ENCODE data around the gene EMC10. TPM values are rescaled to one million over a fixed set of nuclear protein-coding genes. Genes with fewer than 3 reads are reported as not detected.
"Not testable (repeated sequence)": the region's sequence is repeated elsewhere in the genome, so short reads cannot be mapped to it uniquely, and the experiment has no call there.

The EMC10 gene
- total and polyA plus RNA-seq, 8 donors: 72.3 to 157 (median 90.8) TPM

DNA sequence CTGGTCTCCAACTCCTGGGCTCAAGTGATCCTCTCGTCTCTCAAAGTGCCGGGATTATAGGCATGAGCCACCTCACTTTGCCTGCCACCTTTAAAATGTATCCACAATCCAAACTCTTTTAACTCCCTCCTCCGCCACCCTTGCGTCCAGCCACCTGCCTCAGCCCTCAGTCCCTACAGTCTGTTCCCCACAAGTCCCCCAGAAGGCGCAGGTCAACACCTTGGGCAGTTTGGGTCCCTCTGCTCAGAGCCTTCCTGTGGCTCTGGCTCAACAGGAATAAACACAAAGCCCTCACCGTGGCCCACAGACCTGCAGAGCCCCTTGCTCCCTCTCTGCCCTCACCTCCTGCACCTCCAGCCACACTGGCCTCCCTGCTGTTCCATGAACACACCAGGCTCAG, 7.5 kb upstream of the EMC10 start:
- TF ChIP-seq, protein P1, sequence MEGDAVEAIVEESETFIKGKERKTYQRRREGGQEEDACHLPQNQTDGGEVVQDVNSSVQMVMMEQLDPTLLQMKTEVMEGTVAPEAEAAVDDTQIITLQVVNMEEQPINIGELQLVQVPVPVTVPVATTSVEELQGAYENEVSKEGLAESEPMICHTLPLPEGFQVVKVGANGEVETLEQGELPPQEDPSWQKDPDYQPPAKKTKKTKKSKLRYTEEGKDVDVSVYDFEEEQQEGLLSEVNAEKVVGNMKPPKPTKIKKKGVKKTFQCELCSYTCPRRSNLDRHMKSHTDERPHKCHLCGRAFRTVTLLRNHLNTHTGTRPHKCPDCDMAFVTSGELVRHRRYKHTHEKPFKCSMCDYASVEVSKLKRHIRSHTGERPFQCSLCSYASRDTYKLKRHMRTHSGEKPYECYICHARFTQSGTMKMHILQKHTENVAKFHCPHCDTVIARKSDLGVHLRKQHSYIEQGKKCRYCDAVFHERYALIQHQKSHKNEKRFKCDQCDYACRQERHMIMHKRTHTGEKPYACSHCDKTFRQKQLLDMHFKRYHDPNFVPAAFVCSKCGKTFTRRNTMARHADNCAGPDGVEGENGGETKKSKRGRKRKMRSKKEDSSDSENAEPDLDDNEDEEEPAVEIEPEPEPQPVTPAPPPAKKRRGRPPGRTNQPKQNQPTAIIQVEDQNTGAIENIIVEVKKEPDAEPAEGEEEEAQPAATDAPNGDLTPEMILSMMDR (IDR thresholded peaks at IDR 0.05): no peak
- ATAC-seq (no peak), DNase-seq (peak in 1 of 4 donors; percentile 40)
- H3K9me3 ChIP-seq: no peaks in the 10 kb centered on the region
- H3K4me1 ChIP-seq: no peaks in the 10 kb centered on the region
- no peaks in the 10 kb centered on the region for H3K36me3 ChIP-seq
- peaks cover 0 to 5% of the 10 kb centered on the region in 2 donors for H3K27me3 ChIP-seq
- H3K4me3 ChIP-seq: no peak overlapping the region
- intact Hi-C loops (cut with DNase I): no loop called here
- H3K27ac ChIP-seq: no peak overlapping the region

DNA sequence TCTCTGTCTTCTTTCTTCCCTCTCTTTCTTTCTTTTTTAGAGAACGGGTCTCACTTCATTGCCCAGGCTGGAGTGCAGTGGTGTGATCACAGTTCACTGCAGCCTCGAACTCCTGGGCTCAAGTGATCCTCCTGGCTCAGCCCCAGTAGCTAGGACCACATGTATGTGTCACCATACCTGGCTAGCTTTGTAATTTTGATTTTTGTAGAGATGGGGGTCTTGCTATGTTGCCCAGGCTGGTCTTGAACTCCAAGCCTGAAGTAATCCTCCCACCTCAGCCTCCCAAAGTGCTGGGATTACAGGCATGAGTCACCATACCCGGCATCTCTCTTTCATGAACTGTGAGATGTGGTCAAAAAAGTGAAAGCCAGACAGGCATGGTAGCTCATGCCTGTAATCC, 3.0 kb upstream of the EMC10 start:
- H3K27ac ChIP-seq; ATAC-seq; H3K27me3 ChIP-seq; H3K36me3 ChIP-seq; DNase-seq; H3K4me3 ChIP-seq; intact Hi-C loops (cut with DNase I); H3K9me3 ChIP-seq: not testable (repeated sequence)
- H3K4me1 ChIP-seq: peaks cover 9 to 16% of the 10 kb centered on the region in 2 donors

DNA sequence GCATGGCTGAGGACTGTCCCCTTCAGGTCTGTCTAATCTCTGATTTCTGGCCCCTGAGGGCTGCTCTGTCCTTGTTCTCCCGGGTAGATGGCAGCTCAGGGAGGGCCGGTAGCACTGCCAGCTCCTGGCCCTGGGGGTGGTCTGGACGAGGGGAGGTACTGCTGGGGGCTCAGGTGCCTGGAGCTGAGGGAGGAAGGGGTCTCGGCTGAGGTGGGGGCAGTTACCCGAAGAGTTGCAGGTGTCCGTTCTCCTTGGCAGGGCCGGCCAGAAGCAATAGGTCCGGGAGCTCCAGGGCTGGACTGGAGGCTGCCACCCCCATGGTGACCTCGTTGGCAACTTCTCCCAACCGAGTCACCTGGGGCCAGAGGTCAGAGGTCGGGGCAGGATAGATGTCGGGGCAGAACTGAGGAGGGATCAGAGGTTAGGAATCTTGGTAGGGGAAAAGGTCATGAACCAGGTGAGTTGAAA, 1.2 kb upstream of the EMC10 start:
- Histone ChIP-seq H3K27me3 (no peaks in the 10 kb centered on the region), H3K4me1 (peaks cover 9 to 18% of the 10 kb centered on the region in 2 donors), H3K27ac (no peak overlapping the region), H3K9me3 (no peaks in the 10 kb centered on the region), H3K36me3 (peaks cover 0 to 20% of the 10 kb centered on the region in 2 donors), H3K4me3 (no peak overlapping the region)
- intact Hi-C loops (cut with DNase I): no loop called here
- ATAC-seq: no peak
- TF ChIP-seq, protein P1 (IDR thresholded peaks at IDR 0.05): no peak
- DNase-seq: peak in 1 of 4 donors; percentile 50

DNA sequence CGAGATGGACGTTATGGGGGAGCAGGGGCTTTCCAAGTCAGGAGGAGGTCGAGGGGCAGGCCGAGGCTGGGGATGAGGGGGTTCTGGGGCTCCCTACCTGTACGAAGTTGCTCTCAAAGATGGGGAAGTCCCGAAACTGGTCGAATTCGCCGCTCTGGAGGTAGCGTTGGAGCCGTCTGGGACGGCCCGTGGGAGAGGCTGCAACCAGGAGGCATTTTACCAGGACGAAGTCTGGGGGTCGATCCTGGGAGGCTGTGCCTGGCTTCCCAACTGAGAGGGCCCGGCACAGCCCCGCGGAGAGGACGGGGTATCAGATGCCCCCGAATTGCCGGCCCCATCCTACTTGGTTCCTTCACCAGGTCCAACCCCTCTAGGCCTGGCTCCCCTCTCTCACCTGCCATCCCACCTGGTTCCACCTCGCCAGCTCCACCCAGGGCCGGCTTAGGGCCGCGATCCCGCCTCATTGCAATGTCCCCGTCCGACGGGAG, 527 bp upstream of the EMC10 start:
- Histone ChIP-seq H3K4me3 (peak overlapping the region; percentile 91 to 98), H3K27ac (peak overlapping the region in 1 of 2 donors; percentile 82), H3K9me3 (no peaks in the 10 kb centered on the region), H3K27me3 (no peaks in the 10 kb centered on the region), H3K36me3 (peaks cover 0 to 27% of the 10 kb centered on the region in 2 donors), H3K4me1 (peaks cover 9 to 18% of the 10 kb centered on the region in 2 donors)
- DNase-seq (no peak), ATAC-seq (no peak)
- intact Hi-C loops (cut with DNase I): no loop called here
- TF ChIP-seq, protein P1 (IDR thresholded peaks at IDR 0.05): no peak

DNA sequence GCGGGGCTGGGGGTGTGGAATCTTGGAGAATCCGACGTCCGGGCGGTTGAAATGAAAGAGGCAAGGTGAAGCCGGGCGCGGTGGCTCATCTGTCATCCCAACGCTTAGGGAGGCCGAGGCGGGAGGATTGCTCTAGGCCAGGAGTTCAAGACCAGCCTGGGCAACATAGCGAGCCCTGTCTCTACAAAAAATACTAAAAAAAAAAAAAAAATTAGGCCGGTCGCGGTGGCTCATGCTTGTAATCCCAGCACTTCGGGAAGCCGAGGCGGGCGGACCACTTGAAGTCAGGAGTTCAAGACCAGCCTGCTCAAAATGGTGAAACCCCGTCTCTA, 566 bp downstream of the EMC10 start:
- Histone ChIP-seq H3K27ac (peak overlapping the region in 1 of 2 donors; percentile 82), H3K36me3 (peaks cover 0 to 38% of the 10 kb centered on the region in 2 donors)
- intact Hi-C loops (cut with DNase I): no loop called here

More for the DNA sequence above, 566 bp downstream of the EMC10 start:
- H3K9me3 ChIP-seq: no peaks in the 10 kb centered on the region
- TF ChIP-seq, protein P1 (IDR thresholded peaks at IDR 0.05): no peak
- H3K27me3 ChIP-seq: no peaks in the 10 kb centered on the region
- peaks cover 9 to 18% of the 10 kb centered on the region in 2 donors for H3K4me1 ChIP-seq
- ATAC-seq (no peak), DNase-seq (peak in 1 of 4 donors; percentile 89)
- H3K4me3 ChIP-seq: peak overlapping the region; percentile 91 to 98
